Activated CD8-positive, alpha-beta memory T cell treated with anti-CD3 and anti-CD28 coated beads, Interleukin-2, amount 50 U/mL, for 48 hours (primary cell): ENCODE results near the gene CHN1.

Experiments used
- DNase-seq: peaks from one replicate; pipeline ENCODE4 v3.0.0-alpha.2; 2020

CHN1 gene

DNA sequence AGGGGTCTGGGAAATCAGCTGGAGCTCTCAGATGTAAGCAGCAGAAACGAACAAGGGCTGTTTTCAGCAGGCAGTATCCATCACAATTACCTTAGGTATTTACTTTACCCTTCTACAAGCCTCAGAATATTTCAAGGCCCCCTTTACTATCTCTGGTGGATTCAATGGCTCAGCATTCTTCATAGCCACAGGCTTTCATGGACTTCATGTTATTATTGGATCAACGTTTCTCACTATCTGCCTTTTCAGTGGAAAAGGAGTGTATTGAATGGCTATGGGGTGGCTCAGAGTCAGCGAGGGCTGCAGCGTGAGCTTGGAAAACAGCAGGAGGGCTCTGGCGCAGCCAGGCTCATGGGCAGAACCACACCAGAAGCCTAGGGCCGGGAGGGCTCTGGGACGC is 224.3 kb downstream of the CHN1 start:
- DNase-seq: no peak

DNA sequence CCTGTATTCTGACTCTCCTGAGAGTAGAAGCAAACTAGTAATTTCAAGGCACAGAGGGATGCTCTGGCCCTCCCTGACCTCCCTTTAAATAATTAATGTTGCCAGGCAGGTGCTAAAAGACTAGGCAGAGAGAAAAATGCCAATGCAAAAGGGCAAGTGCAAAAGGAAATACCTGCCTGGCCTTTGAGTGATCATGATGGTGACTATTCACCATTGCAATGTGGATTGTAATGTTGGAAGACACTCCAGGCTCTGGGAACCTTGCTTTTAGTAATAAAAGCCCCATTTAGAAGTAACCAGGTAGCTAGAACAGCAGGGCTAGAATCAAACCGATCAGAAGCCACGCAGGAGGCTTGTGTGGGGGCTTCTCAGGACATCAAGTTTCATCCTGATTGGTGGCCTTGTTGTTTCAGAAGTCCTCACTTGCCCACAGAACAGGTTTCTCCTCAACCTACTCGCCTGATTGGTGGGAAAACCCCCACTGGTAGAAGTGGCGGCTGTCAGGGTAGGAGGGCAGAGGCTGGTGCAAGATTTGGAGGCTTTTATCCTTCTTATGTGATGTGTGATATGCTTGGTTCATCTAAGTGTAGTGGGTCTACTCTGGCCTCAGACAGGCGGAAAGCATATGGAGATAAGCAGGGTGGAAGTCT is 224.9 kb downstream of the CHN1 start:
- DNase-seq: no peak

DNA sequence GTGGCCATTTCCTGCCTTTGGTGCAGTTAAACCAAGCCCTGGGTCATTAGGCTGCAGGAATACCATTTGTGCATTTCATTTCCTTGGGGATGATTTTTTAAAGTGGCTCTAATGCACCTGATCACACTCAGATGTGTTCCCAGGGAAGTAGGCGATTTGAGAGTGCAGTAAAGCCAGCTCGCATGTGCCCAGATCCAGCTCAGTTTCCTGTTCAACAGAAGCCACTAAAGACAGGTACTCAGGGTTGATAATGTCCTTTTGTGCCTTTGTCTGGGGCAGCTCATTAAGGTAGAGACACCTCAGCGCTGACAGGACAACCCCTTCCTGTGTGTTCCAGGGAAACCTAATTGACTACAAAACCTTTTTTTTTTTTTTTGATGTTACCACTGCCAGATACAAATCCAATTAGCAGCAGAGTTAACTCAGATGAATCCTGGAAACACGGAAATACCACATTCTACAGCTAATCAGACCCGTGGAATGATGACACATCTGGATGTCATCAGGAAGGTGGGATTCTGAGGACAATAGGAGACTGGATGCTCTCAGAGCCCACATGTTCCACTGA is 225.7 kb downstream of the CHN1 start:
- DNase-seq: no peak

GRCh38 chr2:174778085-174778981 is 226.8 kb downstream of the CHN1 start:
- peak; percentile 81 for DNase-seq

DNA sequence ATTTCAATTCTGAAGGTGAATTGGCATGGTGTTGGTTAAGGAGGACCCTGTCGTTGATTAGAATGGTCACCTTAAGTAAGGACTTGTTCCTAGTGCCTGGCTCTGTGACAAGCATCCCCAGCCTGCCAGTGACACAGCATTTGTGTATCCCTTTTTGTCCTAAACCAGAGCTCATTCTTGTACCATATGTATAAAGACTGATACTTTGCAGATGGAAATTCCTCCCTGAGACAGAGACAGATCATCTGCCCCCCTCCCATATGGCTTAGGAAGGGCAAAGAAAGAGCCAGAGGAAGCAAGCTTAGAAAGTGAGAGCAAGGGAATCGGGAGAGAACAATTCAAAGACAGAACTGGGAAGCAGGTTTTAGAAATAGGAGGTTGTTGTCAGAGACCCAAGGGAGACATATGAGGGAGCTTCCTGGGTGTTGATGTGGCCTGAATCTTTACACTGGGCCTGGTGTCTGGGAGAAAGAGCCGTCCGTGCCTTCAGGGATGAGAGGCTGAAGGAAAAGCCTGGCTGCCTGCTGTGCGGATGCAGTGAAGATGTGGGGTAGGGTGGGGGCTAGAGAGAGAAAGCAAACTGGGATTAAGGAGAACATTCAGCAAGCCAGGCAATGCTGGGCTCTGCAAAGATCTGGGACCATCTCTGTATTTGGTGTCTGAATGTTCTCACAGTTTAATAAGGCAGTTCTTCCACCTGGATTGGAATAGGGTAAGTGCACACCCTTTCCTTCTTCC is 227.7 kb downstream of the CHN1 start:
- DNase-seq: no peak

- DNase-seq: no peak
Observed at GRCh38 chr2:174776675-174777074, 228.5 kb downstream of the CHN1 start.

- DNase-seq: no peak
Observed at GRCh38 chr2:174776223-174776622, 229.0 kb downstream of the CHN1 start.

DNA sequence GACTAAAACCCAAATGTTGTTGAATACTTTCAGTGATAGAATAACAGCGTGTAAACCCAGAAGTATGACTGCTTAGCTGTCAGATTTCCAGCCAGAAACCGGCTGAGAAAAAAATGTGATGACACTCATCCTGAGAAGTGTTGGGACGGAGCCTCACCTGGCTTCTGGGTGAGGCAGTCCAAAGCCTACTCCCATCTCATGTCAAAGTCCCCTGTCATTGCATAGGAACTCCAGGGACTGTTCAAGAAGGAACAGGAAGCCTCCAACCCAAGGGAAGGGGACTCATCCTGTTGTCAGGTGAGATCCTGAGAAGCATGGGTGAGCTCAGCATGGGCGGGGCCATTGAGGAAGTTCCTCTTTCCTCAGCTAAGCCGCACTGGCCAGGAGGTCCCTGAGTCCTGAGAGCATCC is 229.6 kb downstream of the CHN1 start:
- no peak for DNase-seq

- DNase-seq: no peak
Observed at GRCh38 chr2:174774886-174775285, 230.3 kb downstream of the CHN1 start.

GRCh38 chr2:174773215-174773614 is 232.0 kb downstream of the CHN1 start:
- no peak for DNase-seq

GRCh38 chr2:174772472-174772801 is 232.7 kb downstream of the CHN1 start:
- no peak for DNase-seq

DNA sequence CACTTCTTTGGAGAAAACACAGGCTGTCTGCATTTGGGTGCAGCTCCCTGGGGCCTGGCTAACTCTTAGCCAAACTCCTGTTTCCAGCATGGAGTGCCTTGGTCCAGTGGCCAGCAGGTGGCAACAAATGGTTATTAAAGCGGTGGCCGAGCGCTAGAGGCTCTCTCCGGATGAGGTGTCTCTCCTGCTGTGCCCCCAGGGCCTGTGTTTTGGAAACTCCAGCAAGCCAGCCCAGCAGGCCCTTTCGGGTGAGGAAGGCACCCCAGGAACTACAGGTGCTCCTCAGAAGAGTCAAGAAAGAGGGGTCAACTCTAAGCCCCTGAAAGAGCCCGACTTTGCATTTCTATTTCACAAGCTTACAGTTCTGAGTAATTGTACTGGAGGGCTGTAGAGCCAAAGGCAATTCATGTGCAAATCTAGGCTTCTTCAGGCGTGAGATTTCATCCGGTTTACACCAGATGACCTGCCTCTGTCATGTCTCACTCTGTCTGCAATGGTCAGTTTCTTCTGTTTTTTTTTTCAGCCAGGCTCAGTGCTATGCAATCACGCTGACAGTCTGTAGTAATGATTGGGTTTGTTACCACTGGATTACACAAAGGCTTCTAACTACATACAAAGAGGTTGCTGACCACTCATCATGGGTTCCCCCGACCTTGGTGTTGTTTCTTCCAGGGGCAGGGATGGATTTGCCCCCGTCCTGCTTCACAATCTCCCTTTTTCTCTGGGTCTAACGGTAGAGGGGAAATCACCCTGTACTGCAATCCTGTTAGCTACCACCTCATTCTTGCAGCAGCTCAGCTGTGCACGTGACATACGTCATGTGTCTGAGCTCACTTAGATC is 233.3 kb downstream of the CHN1 start:
- peak; percentile 68 for DNase-seq

DNA sequence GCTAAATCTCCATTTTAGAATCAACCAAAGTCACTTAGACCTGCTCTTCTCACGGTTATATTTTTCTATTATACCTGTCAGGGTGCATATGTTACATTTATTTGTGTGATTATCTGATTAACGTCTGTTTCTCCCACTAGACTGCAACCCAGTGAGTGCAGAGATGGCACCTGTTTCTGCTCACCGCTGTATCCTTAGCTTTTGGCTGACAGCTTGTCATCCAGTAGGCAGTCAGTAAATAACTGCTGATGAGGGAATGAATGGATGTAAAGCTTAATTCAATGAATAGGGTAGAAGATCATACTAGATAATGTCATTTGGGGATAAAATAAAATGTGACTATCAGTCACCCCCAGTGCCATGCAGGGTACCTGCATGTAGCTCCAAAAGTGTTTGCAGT is 234.0 kb downstream of the CHN1 start:
- no peak for DNase-seq

GRCh38 chr2:174768557-174768956 is 236.6 kb downstream of the CHN1 start:
- DNase-seq: no peak

DNA sequence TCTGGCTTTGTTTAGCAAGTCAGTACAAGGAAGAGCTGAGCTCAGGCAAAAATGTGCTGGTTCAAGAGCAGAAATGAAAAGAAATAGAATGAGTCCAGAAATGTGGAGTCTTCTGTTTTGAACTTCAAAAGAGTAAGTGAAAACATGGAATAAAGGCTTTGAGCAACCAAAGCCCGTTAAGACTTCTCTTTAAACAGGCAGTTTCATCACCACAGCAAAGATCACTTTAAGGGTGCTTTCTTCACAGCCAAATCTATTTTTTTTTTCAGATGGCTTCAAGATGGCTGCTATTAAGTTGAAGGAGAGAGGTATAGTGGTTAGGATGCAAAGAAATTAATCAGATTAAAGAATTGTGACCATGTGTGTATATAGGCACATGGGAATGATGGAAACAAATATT is 238.9 kb downstream of the CHN1 start:
- no peak for DNase-seq

DNA sequence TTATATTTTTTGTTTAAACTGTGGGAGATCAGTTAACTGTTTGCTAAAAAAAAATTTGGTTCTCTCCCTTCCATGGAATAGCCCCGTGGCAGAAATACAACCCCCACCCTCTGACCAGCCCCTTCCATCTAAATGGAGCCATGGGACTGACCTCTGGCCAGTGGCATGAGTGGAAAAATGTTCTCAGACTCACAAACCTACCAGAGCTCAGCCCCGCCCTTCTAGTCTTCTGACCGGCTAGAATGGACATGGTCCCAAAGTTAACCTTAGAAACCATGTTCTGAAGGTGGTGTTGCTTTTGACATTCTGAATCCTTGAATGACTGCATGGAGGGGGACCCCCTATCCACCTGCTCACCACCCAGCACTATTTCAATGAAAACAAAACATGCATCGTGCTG is 239.6 kb downstream of the CHN1 start:
- DNase-seq: no peak

GRCh38 chr2:174764280-174765255 is 240.6 kb downstream of the CHN1 start, which contains the start of gene CHRNA1:
TSS of gene CHRNA1 (minus strand) at chr2:174764472. CDS start at chr2:174764394, 78 bp downstream.
- DNase-seq: peak; percentile 38

- DNase-seq: peak; percentile 8
Observed at GRCh38 chr2:174763780-174764179, 241.4 kb downstream of the CHN1 start.

DNA sequence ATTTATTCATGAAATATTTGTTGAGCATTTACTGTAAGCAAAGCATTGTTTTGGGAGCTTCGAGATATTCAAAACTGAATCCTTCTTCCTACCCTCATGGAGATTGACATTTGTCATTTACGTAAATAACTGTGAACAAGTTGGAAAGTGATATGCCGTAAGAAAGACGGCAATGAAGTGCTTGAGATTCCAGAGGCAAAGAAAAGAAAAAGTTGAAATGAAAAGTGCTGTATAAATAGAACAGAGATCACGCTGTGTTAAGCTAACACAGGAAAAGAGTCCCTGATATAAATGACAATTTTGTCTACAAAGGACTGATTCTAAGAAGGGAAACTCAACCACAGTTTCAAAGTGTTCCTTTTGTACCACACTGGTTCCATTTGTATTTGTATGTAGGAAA is 242.7 kb downstream of the CHN1 start:
- DNase-seq: no peak

GRCh38 chr2:174761837-174762236 is 243.3 kb downstream of the CHN1 start:
- no peak for DNase-seq

- DNase-seq: peak; percentile 22
Observed at GRCh38 chr2:174760845-174761473, 244.2 kb downstream of the CHN1 start.
